ENCODE measurements around the gene ZNF25.
"Not testable (repeated sequence)": the region's sequence is repeated elsewhere in the genome, so short reads cannot be mapped to it uniquely, and the experiment has no call there.

ZNF25 gene

DNA sequence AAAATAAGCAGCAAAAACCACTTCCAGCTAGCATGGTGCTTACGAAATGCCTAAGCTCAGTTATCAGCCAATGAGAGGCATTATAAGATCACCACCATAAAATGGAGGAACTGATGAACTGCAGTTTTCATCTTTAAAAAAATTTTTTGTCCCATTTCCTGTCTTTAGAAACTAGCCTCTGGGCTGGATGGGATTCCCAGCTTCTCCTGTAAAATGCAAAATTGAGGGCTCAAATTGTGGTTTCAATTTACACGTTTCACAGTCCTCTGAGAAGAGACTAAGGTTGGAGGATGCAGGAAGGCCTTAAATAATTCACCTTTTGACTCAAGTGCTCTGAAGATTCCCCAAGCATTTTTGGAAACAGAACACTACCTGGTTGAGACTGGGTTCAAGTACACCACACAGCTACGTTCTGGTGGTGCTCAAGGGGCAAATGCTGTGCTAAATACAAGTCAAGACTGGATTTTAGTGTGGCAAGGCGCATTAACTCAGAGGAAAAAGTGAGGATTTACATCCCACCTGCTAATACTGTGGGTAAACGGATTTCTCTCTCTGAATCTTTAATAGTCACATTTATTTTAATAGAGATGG lies 951 bp downstream of the ZNF25 start:
- no peak for TF ChIP-seq POLR2A (IDR thresholded peaks at IDR 0.05; ENCODE audit: low read depth, low read length)
- FAIRE-seq: peak; percentile 27
- no peak for DNase-seq (ENCODE audit: insufficient read length, low spot score)

- no peak for TF ChIP-seq POLR2A (IDR thresholded peaks at IDR 0.05; ENCODE audit: low read depth, low read length)
- FAIRE-seq: no peak
- no peak for DNase-seq (ENCODE audit: insufficient read length, low spot score)
Measured at GRCh38 chr10:37972396-37972795, 4.1 kb downstream of the ZNF25 start.

DNA sequence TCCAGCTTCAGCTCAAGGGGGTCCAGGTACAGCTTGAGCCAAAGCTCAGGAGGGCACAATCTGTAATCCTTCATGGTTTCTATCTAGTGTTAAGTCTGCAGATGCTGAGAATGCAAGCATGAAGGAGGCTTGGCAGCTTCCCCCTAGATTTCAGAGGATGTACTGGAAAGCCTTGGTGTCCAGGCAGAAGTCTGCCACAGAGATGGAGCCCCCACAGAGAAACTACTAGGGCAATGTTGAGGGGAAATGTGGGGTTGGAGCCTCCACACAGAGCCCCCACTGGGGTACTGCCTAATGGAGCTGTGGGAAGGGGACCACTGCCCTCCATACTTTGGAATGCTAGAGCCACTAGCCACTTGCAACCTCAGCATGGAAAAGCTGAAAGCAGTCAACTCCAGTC lies 11.4 kb downstream of the ZNF25 start:
- FAIRE-seq (no peak), DNase-seq (ENCODE audit: insufficient read length, low spot score) (no peak)
- no peak for TF ChIP-seq POLR2A (IDR thresholded peaks at IDR 0.05; ENCODE audit: low read depth, low read length)

DNA sequence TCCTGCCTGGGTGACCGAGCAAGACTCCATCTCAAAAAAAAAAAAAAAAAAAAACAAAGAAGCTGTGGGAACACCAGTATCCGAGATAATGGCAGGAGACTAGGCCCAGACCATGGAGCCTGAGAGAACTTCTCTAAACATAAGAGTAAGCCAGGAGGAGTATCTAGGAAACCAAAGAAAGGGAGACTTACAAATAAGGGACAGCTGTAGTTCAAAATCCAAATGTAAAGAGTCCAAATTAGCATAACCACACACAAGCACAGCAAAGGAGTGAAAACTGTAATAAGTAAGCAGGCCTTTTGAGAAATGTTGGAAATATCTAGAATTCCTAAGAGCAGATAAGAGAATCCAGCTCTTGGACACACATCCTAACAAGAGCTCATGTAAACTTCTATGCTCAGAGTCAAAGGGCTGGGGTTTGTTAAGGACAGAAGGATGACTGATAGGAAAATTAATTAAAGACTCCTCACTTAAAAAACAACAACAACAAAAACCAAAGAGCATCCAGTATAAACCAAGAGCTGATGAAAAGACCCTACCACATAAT lies 15.8 kb downstream of the ZNF25 start:
- no peak for TF ChIP-seq POLR2A (IDR thresholded peaks at IDR 0.05; ENCODE audit: low read depth, low read length)
- DNase-seq (ENCODE audit: insufficient read length, low spot score): no peak
- no peak for FAIRE-seq

DNA sequence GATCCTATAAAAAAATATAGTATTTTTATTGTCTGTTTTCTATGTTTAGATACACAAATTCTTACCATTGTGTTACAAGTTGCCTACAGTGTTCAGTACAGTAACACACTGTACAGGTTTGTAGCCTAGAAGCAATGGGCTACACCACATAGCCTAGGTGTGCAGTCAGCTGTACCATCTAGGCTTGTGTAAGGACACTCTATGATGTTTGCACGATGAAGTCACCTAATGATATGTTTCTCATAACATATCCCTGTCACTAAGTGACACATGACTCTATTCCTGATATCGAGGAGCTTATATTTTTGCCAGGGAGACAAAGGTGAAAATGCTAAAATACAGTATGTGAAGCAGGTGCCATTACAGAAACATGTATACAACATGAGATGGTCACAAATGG lies 18.6 kb downstream of the ZNF25 start:
- no peak for TF ChIP-seq POLR2A (IDR thresholded peaks at IDR 0.05; ENCODE audit: low read depth, low read length)
- no peak for DNase-seq (ENCODE audit: insufficient read length, low spot score)
- FAIRE-seq: no peak

DNA sequence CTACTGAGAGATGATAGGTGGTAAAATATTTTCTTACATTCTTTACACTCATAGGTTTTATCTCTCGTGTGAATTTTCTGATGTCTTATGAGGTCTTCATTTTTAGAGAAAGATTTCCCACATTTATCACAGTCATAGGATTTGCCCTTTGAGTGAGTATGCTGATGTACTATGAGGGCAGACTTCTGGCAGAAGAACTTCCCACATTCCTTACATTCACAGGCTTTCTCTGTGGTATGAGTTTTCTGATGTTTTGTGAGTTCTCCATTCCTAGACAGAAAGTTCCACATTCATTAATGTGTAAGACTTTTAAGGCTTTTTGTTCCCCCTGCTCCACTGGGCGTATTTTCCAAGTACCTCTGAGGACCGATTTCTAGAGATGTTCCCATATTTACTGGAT lies 23.5 kb downstream of the ZNF25 start:
- DNase-seq (ENCODE audit: insufficient read length, low spot score): no peak
- FAIRE-seq: no peak
- no peak for TF ChIP-seq POLR2A (IDR thresholded peaks at IDR 0.05; ENCODE audit: low read depth, low read length)

DNA sequence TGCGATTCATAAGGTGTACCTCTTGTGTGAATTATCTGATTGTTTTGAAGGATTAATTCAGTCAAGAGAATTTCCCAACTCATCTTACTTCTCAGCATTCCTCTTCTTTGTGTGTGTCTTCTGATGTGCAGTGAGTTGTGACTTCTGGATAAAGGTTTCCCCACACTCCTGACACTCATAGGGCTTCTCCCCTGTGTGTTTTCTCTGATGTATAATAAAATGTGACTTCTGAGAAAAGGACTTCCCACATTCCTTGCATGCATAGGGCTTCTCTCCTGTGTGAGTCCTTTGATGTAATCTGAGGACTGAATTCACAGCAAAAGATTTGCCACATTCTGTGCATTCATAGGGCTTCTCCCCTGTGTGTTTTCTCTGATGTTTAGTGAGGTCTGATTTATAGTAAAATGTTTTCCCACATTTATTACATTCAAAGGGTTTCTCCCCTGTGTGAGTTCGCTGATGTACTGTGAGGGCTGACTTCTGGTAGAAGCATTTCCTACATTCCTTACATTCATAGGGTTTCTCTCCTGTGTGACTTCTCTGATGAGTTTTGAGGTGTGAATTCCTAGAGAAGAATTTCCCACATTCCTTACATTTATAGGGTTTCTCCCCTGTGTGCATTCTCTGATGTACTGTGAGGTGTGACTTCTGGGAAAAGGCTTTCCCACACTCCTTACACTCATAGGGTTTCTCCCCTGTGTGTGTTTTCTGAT lies 24.2 kb downstream of the ZNF25 start:
- DNase-seq (ENCODE audit: insufficient read length, low spot score): no peak
- no peak for FAIRE-seq
- TF ChIP-seq POLR2A (IDR thresholded peaks at IDR 0.05; ENCODE audit: low read depth, low read length): no peak

DNA sequence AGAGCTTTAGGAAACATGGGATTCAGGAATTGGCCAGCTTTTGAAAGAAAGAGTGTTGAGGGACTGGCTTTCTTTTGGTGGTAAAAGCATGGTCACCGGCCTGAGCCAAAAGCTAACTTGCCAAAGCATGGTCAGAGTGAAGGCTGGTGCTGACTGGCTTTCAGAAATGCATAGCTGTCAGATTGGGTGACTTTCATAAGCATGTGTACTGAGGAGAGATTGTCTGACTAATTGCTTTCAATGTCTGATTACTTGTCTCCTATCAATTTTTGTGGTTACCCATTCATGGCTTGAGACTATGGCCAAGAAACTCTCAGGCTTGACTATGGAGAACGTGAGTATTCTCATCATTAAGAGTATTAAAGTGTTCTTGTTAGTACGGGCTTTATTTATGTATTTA lies 28.2 kb downstream of the ZNF25 start:
- DNase-seq (ENCODE audit: insufficient read length, low spot score): no peak
- no peak for TF ChIP-seq POLR2A (IDR thresholded peaks at IDR 0.05; ENCODE audit: low read depth, low read length)
- FAIRE-seq: no peak

DNA sequence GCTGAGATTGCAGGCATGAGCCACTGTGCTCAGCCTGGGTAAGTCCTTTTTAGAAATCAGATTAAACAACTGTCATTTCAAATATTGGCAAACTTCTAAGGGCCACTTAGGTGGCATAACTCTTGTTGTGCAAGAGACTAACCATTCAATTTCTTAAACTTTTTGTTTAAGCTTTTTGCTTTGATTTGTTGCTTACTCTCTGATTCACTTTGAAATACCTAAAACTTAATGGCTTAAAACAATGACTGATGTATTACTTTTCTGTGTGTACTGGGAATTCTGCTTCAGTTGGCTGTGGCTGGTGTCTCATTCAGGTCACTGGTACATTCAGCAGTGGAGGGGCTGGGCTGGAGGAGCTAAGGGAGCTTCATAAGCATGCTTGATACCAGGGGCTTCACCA lies 28.9 kb downstream of the ZNF25 start:
- FAIRE-seq (no peak), DNase-seq (ENCODE audit: insufficient read length, low spot score) (no peak)
- no peak for TF ChIP-seq POLR2A (IDR thresholded peaks at IDR 0.05; ENCODE audit: low read depth, low read length)

DNA sequence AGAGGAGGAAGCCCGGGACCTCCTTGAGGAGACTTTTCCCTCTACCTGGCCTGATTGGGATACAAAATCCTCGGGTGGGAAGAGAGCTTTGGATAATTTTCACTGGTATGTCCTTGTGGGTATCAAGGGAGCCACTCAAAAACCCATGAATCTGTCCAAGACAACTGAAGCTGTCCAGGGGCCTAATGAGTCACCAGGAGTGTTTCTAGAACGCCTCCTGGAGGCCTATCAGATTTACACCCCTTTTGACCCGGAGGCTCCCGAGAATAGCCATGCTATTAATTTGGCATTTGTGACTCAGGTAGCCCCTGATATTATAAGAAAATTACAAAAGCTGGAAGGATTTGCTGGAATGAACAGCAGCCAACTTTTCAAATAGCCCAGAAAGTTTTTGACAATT lies 38.6 kb downstream of the ZNF25 start:
- no peak for FAIRE-seq
- TF ChIP-seq POLR2A (IDR thresholded peaks at IDR 0.05; ENCODE audit: low read depth, low read length): no peak
- DNase-seq (ENCODE audit: insufficient read length, low spot score): no peak

DNA sequence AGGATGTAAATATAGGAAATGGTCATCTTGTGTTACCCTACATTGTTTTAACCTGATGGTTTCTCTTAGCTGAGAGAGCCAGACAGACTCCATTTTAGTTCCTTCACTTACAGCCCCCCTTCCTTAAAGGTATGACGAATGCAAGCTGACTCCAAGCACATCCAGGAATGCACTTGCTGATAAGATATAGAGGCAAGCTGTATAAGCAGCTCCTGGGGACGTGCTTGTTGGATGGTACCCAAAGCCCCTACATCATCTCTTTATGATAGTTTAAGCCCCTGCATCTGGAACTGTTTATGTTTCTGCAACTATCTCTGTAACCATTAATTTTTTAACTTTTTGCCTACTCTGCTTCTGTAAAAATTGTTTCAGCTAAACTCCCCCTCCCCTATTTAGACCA lies 41.7 kb downstream of the ZNF25 start:
- TF ChIP-seq POLR2A (IDR thresholded peaks at IDR 0.05; ENCODE audit: low read depth, low read length): no peak

GRCh38 chr10:37930423-37930822 lies 46.0 kb downstream of the ZNF25 start:
- no peak for FAIRE-seq
- no peak for DNase-seq (ENCODE audit: insufficient read length, low spot score)
- TF ChIP-seq POLR2A (IDR thresholded peaks at IDR 0.05; ENCODE audit: low read depth, low read length): no peak

More for the DNA sequence above, 41.7 kb downstream of the ZNF25 start:
- FAIRE-seq (no peak), DNase-seq (ENCODE audit: insufficient read length, low spot score) (no peak)

DNA sequence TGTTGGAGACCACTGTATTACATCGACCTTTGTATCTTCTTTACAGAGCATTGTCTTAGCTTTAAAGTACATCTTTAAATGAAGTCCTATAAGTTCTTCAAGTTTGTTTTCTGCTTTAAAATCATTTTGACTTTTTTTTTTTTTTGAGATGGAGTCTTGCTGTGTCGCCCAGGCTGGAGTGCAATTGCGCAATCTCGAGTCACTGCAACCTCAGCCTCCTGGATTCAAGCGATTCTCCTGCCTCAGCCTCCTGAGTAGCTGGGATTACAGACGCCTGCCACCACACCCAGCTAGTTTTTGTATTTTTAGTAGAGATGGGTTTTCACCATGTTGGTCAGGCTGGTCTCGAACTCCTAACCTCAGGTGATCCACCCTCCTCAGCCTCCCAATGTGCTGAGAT lies 68.3 kb downstream of the ZNF25 start:
- not testable (repeated sequence) for DNase-seq (ENCODE audit: insufficient read length, low spot score); FAIRE-seq

- FAIRE-seq (no peak), DNase-seq (ENCODE audit: insufficient read length, low spot score) (no peak)
- TF ChIP-seq POLR2A (IDR thresholded peaks at IDR 0.05; ENCODE audit: low read depth, low read length): no peak
Measured at GRCh38 chr10:37906382-37906781, 70.1 kb downstream of the ZNF25 start.
